GM12878 (cell line): ENCODE measurements around the gene IRF2BPL. TPM values are rescaled to one million over a fixed set of nuclear protein-coding genes. Genes with fewer than 3 reads are reported as not detected.

Source experiments
- ATAC-seq: fragments of 200-7000 bp; cut with Tn5 transposase; 3 replicates; pipeline ENCODE4 v1.9.1; 2020; ENCODE audit warnings: mild to moderate bottlenecking, moderate library complexity
- BruUV-seq: library from RNA; stranded (reverse); fragments of 400-500 nt; replicated peaks from 2 replicates; lab custom pipeline; 2021; lab: Mats Ljungman, UMichigan
- CTCF ChIA-PET: fragments of 300-600 bp; sonication (Branson Sonifier 250); formaldehyde crosslinking; extraction: SDS; loops from one replicate; lab custom pipeline; 2021; ENCODE audit warnings: inconsistent platforms; lab: Yijun Ruan, JAX
- POLR2A ChIA-PET: fragments of 350-600 bp; formaldehyde crosslinking; extraction: SDS; loops from one replicate; lab custom pipeline; 2021; ENCODE audit warnings: inconsistent platforms; lab: Charles Lee
- RAD21 ChIA-PET: fragments of 300-600 bp; sonication (Branson Sonifier 250); formaldehyde crosslinking; loops from one replicate; lab custom pipeline; 2023; ENCODE audit warnings: antibody characterized with exemption; ENCODE audit not compliant: unreplicated experiment; lab: Charles Lee
- SMC1A ChIA-PET: fragments of 300-600 bp; sonication (Branson Sonifier 250); formaldehyde crosslinking; loops from one replicate; lab custom pipeline; 2023; ENCODE audit not compliant: unreplicated experiment, uncharacterized antibody; lab: Charles Lee
- DNase-seq: peaks from one replicate; pipeline ENCODE4 v3.0.0-alpha.2; 2011; ENCODE audit warnings: low read depth, low spot score
- FAIRE-seq: peaks from 3 replicates; lab custom pipeline; 2011; peaks lifted over from hg19 to GRCh38; lab: Jason Lieb, UNC
- H2AFZ ChIP-seq: 2 replicates; pipeline ENCODE4 v1.6.0; 2011; ENCODE audit warnings: low read depth, low read length, control low read depth; ENCODE audit not compliant: control insufficient read depth
- H3K27ac ChIP-seq: 2 replicates; pipeline ENCODE4 v1.5.1; 2011; ENCODE audit warnings: control low read depth; ENCODE audit not compliant: control insufficient read depth, insufficient read depth
- H3K27me3 ChIP-seq, 2 experiments: replicated peaks in 1 of 2; 2 replicates each; pipeline versions ENCODE4 v1.6.0 to v1.6.1; 2011; ENCODE audit warnings: low read length in 1 of 2; ENCODE audit not compliant: control insufficient read depth in 2 of 2, insufficient read depth in 2 of 2
- H3K36me3 ChIP-seq, 2 experiments: 2 replicates each; pipeline ENCODE4 v1.5.1; 2011; ENCODE audit warnings: low read length in 1 of 2; ENCODE audit not compliant: control insufficient read depth in 2 of 2, insufficient read depth in 2 of 2
- H3K4me1 ChIP-seq: 2 replicates; pipeline ENCODE4 v1.6.1; 2011; ENCODE audit warnings: mild to moderate bottlenecking, low read length, moderate library complexity, mixed read lengths; ENCODE audit not compliant: control insufficient read depth, insufficient read depth
- H3K4me2 ChIP-seq: 2 replicates; pipeline ENCODE4 v1.6.0; 2011; ENCODE audit warnings: control low read depth; ENCODE audit not compliant: control insufficient read depth, insufficient read depth
- H3K4me3 ChIP-seq: fragments of 200-600 bp; sonication (generic); 2 replicates; pipeline ENCODE4 v1.5.1; 2016
- H3K79me2 ChIP-seq: 2 replicates; pipeline ENCODE4 v1.6.0; 2011; ENCODE audit warnings: low read length; ENCODE audit not compliant: control insufficient read depth, insufficient read depth
- H3K9ac ChIP-seq: 2 replicates; pipeline ENCODE4 v1.8.0; 2011; ENCODE audit warnings: low read length, control low read depth, mixed read lengths; ENCODE audit not compliant: control insufficient read depth, insufficient read depth
- H3K9me3 ChIP-seq: replicated peaks from 3 replicates; pipeline ENCODE4 v1.5.1; 2011; ENCODE audit warnings: mild to moderate bottlenecking, low read length; ENCODE audit not compliant: control insufficient read depth, insufficient read depth
- H4K20me1 ChIP-seq: 2 replicates; pipeline ENCODE4 v1.6.0; 2011; ENCODE audit not compliant: control insufficient read depth, insufficient read depth
- BMI1 ChIP-seq: fragments of 450-650 bp; IDR thresholded peaks from 2 replicates; pipeline ENCODE4 v1.6.1; 2016; ENCODE audit warnings: mild to moderate bottlenecking, moderate library complexity, borderline replicate concordance
- CHD1 ChIP-seq: IDR thresholded peaks from 2 replicates; pipeline ENCODE4 v1.6.1; 2012; ENCODE audit warnings: low read depth, low read length, improper control_type of control experiment
- E4F1 ChIP-seq: fragments of 450-650 bp; IDR thresholded peaks from 2 replicates; pipeline ENCODE4 v1.6.1; 2018; ENCODE audit warnings: borderline replicate concordance, mild to moderate bottlenecking; ENCODE audit not compliant: partially characterized antibody
- FOS ChIP-seq: IDR thresholded peaks from 3 replicates; pipeline ENCODE4 v1.6.1; 2011; ENCODE audit warnings: borderline replicate concordance; ENCODE audit not compliant: insufficient read length; ENCODE audit errors: extremely low read depth
- GATAD2B ChIP-seq: fragments of 450-650 bp; conservative IDR thresholded peaks from 2 replicates; pipeline ENCODE4 v1.6.1; 2017; ENCODE audit warnings: low read depth, mild to moderate bottlenecking, moderate library complexity
- HDAC2 ChIP-seq: fragments of 200-600 bp; sonication (generic); IDR thresholded peaks from 2 replicates; pipeline ENCODE4 v1.6.1; 2017
- MEF2B ChIP-seq: fragments of 450-650 bp; IDR thresholded peaks from 2 replicates; pipeline ENCODE4 v1.6.1; 2018; ENCODE audit warnings: mild to moderate bottlenecking, moderate library complexity; ENCODE audit not compliant: partially characterized antibody, poor library complexity, severe bottlenecking
- PRDM15 ChIP-seq: fragments of 450-650 bp; formaldehyde crosslinking; IDR thresholded peaks from 2 replicates; pipeline ENCODE4 v1.4.0; 2020; ENCODE audit warnings: mild to moderate bottlenecking, moderate library complexity
- RUNX3 ChIP-seq: IDR thresholded peaks from 2 replicates; pipeline ENCODE4 v1.6.1; 2012; ENCODE audit warnings: low read length, inconsistent platforms
- STAT3 ChIP-seq: IDR thresholded peaks from 2 replicates; pipeline ENCODE4 v1.6.1; 2011; ENCODE audit warnings: low read depth, low read length, improper control_type of control experiment
- WGBS: methylation state at CpG from one replicate; pipeline ENCODE4 v1.1.6; 2016; ENCODE audit warnings: low lambda C conversion rate; ENCODE audit not compliant: insufficient replicate concordance, insufficient coverage; ENCODE audit errors: missing lambda C conversion rate; 5-methylcytosine and 5-hydroxymethylcytosine counted together
- in situ Hi-C: fragments of 300-500 bp; cut with MboI; formaldehyde crosslinking; loops from 9 replicates; pipeline ENCODE4 v1.14.3; 2018; ENCODE audit warnings: mixed read lengths
- intact Hi-C: fragments of 100-400 bp; cut with micrococcal nuclease; formaldehyde crosslinking; loops from one replicate; pipeline ENCODE4 v1.14.2; 2022; ENCODE audit not compliant: unreplicated experiment
- polyA plus RNA-seq, 11 experiments: library from polyadenylated mRNA; depleted of rRNA in 4 of 11; unstranded in 6 of 11; stranded (reverse) in 5 of 11; fragments of >200 nt; fragmentation: Nextera tagmentation in 4 of 11; fragmentation: Illumina TruSeq in 1 of 11; extraction: Ambion mirVana in 4 of 11; extraction: Trizol in 1 of 11; gene quantifications; 1 replicate in 1 of 11; 2 replicates in 10 of 11; pipeline versions ENCODE4 v1.2.1 to v1.2.3, GENCODE V29; 2011 to 2016; ENCODE audit warnings: inconsistent platforms in 2 of 11, missing spikeins in 2 of 11, low read depth in 1 of 11
- total RNA-seq, 4 experiments: library from RNA; depleted of rRNA in 3 of 4; stranded (reverse); fragments of >200 nt in 3 of 4; fragmentation: Illumina TruSeq in 1 of 4; extraction: Trizol in 1 of 4; gene quantifications; 2 replicates each; pipeline versions ENCODE4 v1.2.1 to v1.2.3, GENCODE V29; 2013 to 2021

IRF2BPL gene
- total and polyA plus RNA-seq, 10 of the 15 experiments (the other 5 are each of a cell fraction or from before 2014, with no cell fraction given) = 1.2 to 34.5 (median 3.1) TPM

GRCh38 chr14:77040741-77041653 lies 12.5 kb upstream of the IRF2BPL start:
- peaks cover 79% of the 10 kb centered on the region for H3K4me1 ChIP-seq
- H3K27ac ChIP-seq = peak overlapping the region; percentile 93
- H3K4me3 ChIP-seq = peak overlapping the region; percentile 50
- DNase-seq = no peak
- no peaks in the 10 kb centered on the region for H3K36me3 ChIP-seq
- CTCF ChIA-PET = interaction anchor here (0.6 to 8.9 kb wide), 18 partner anchors 12 to 165 kb away, joined by 3 to 72 read pairs (median 8); partner anchors contain the start of gene IRF2BPL
- in situ Hi-C loops (loop anchor here (5.0 kb wide), 1 partner anchor 79 kb away; no protein-coding TSS in a partner anchor), intact Hi-C loops (loop anchor here (1.0 kb wide), 2 partner anchors 80 to 94 kb away; no protein-coding TSS in a partner anchor)
- SMC1A ChIA-PET = interaction anchor here (0.8 to 8.4 kb wide), 16 partner anchors 10 to 128 kb away, joined by 3 to 172 read pairs (median 8); partner anchors contain the start of gene IRF2BPL
- no peaks in the 10 kb centered on the region for H3K9me3 ChIP-seq
- H3K9ac ChIP-seq = peak overlapping the region; percentile 74
- H3K27me3 ChIP-seq = no peaks in the 10 kb centered on the region
- H3K79me2 ChIP-seq = no peaks in the 10 kb centered on the region
- H3K4me2 ChIP-seq = peak overlapping the region; percentile 88
- H4K20me1 ChIP-seq = no peaks in the 10 kb centered on the region
- POLR2A ChIA-PET = interaction anchor here (0.7 to 10.4 kb wide), 10 partner anchors 9 to 122 kb away, joined by 3 to 173 read pairs (median 6); partner anchors contain the start of gene IRF2BPL
- no TSS peak for BruUV-seq
- ATAC-seq = peak; percentile 13
- RAD21 ChIA-PET = interaction anchor here (0.7 to 7.7 kb wide), 28 partner anchors 9 to 229 kb away, joined by 3 to 125 read pairs (median 6); partner anchors contain the start of gene IRF2BPL
- no peak for FAIRE-seq
- 57% methylated on average over 22 of the region's 23 CpGs for WGBS
- H2AFZ ChIP-seq = peak overlapping the region; percentile 76
- no peak for TF ChIP-seq PRDM15
- TF ChIP-seq RUNX3 = no peak
- TF ChIP-seq MEF2B = peak; percentile 91
- no peak for TF ChIP-seq FOS
- no peak for TF ChIP-seq BMI1
- no peak for TF ChIP-seq STAT3
- TF ChIP-seq CHD1 = no peak
- TF ChIP-seq E4F1 = no peak
- peak; percentile 45; the same call in 1 of the 2 replicates for TF ChIP-seq GATAD2B
- no peak for TF ChIP-seq HDAC2
